ENCODE data around the gene GRIK4.

GRIK4 gene

GRCh38 chr11:120793150-120793549 lies 281.6 kb downstream of the GRIK4 start:
- FAIRE-seq, result no peak

GRCh38 chr11:120793806-120794479 lies 282.4 kb downstream of the GRIK4 start:
- no peak for FAIRE-seq

- no peak for FAIRE-seq
Measured at GRCh38 chr11:120794748-120795147, 283.2 kb downstream of the GRIK4 start.

DNA sequence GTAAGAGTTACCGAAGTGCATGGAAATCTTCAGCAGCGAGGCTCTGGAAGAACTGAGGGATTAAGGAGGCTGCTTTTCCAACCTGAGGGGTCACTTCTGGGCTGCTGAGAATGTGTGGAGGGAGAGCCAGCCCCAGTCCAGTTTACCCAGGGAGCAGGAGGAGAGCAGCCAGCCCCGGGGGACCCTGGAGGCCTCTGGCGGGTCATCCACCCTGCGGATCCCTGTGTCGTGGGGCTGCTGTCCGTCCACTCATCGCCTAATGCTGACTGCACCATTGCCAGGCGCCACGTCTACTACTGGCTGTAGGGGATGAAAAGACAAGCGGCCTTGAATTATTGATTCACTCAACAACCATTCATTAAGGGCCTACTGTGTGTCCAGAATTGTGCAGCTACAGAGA lies 283.6 kb downstream of the GRIK4 start:
- no peak for FAIRE-seq

GRCh38 chr11:120797143-120797542 lies 285.6 kb downstream of the GRIK4 start:
- no peak for FAIRE-seq

- FAIRE-seq, result no peak
Measured at GRCh38 chr11:120798854-120799253, 287.3 kb downstream of the GRIK4 start.

- no peak for FAIRE-seq
Measured at GRCh38 chr11:120800206-120800605, 288.7 kb downstream of the GRIK4 start.

- FAIRE-seq, result no peak
Measured at GRCh38 chr11:120801801-120802689, 290.5 kb downstream of the GRIK4 start.

GRCh38 chr11:120805960-120806555 lies 294.5 kb downstream of the GRIK4 start:
- no peak for FAIRE-seq

DNA sequence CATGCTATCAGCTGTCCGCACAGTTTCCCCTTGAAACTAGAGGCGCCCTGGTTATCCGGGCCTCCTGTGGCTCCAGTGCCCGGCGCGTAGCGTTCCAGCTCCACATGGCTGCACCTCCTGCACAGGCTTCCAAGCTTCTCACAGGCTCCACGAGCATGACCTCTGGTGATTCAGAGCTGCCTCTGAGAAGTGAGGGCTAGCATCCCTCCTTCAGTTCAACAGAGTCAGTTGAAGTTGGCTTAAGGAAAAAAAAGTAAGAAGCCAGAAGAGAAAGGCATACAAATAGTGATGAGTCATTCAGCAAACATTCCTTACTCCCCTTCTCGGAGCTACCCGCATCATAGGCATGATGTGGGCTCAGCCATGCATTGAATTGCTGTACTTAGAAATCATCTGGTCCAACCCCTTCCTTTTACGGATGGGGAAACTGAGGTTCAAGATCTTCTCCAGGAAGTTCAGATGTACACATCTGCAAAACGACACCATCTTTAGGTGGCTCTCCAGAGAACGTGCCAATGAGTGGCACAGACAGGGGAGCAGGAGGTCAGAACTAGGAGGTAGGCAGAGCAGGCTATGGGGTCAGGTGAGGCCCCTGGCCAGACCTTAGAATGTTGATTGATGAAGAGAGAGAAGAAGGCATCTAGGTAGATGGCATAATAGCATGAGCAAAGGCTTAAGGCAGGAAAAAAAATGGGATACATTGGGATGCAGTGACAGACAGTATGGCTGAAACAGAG lies 296.0 kb downstream of the GRIK4 start:
- FAIRE-seq, result no peak

- no peak for FAIRE-seq
Measured at GRCh38 chr11:120808616-120809050, 297.1 kb downstream of the GRIK4 start.

GRCh38 chr11:120810251-120810650 lies 298.7 kb downstream of the GRIK4 start:
- no peak for FAIRE-seq

DNA sequence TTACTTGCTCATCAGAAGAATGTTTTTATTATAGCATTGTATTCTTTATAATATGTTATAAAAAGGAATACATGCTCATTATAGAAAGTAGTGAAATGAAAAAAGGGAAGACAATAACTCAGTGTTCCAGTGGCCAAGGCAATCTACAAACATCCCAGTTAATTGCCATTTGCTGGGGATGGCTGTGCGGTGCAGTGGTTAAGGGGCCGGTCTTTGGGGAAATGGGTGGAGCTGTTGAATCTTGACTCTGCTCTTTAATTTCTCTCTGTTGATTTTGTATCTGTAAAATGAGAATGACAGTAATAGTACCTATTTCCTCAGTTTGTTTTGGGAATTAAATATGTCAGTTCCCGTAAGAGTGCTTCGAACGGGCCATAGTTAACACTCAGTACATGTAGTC lies 299.7 kb downstream of the GRIK4 start:
- no peak for FAIRE-seq

GRCh38 chr11:120811731-120812130 lies 300.2 kb downstream of the GRIK4 start:
- FAIRE-seq, result no peak

- no peak for FAIRE-seq
Measured at GRCh38 chr11:120814531-120815318, 303.2 kb downstream of the GRIK4 start.

DNA sequence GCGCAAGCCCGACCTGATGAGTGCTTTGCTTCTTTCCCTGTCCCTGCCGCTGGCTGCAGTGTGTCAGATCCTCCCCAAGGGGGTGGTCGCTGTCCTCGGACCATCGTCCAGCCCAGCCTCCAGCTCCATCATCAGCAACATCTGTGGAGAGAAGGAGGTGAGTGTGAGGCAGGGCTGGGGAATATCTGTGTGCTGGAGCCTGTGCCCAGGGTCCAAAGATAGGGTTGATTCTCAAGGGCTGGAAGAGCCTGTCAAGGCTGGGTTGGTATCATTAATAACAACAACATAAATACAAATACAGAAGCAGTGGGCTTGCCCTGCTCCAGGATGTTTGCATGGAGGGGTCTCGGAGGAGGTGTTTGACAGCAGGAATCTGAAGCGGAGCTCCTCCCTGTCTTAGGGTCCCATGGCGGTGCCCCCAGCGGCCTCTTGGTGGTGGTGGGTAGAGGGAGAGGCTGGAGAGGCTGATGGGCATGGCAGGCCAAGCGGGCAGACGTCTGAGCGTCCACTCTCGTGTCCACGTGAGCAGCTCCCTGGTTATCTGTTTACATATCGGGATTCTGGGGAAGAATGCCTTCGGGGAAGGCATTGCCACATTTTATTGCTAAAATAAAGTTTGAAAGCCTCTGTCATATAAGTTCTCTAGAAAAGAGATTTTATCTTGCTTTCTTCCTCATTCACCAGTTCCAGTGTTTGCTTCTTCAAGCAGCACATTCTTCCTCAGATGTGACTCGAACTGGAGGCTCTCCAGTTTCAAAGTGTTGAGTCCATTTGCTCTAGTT lies 304.0 kb downstream of the GRIK4 start:
- no peak for FAIRE-seq

- FAIRE-seq, result no peak
Measured at GRCh38 chr11:120816176-120816575, 304.6 kb downstream of the GRIK4 start.

DNA sequence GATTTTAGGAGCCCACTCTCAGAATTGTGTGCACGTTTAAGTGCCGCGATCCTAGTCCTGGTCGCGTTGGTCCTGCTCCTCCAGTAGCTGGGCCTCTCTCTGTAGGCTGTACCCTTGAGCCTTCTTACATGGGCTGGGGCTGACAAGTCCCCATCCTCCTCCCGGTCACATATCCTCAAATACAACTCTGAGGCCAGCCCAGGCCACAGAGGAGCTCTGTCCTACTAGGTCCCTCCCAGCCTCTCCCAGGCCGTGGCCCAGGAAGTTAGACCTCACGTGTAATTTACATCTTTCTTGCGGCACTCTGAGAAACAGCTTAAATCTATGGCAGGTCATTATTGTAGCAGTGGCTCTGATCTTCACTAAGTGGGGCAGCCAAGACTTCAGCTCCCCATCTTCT lies 305.2 kb downstream of the GRIK4 start:
- FAIRE-seq, result no peak

GRCh38 chr11:120817158-120817557 lies 305.6 kb downstream of the GRIK4 start:
- FAIRE-seq, result no peak

GRCh38 chr11:120818097-120818496 lies 306.5 kb downstream of the GRIK4 start:
- FAIRE-seq, result no peak

DNA sequence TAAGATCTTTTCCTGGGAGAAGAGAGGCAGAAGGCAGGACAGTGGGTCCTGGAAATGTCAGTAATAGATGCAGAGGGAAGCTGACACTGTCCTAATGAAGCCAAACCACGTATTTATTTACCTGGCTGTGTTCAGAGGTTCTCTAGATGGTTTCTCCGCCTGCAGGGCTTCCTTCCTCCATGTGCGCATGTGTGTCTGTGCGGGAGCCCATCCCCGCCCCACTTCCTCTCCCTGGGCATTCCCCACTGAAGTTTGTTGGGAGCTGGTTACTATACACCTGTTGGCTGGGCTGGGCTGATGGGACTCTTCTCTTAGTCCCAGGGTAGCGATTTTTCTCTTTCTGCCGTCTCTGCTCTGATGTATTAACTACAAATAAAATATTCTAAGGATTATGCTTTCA lies 307.5 kb downstream of the GRIK4 start:
- no peak for FAIRE-seq

Data from A204.1 (cell line).